ENCODE data around the gene ZC3H12D. TPM values are rescaled to one million over a fixed set of nuclear protein-coding genes. Genes with fewer than 3 reads are reported as not detected.

The ZC3H12D gene
- total RNA-seq, 4 donors from 2014 or later = 0.23 to 4.7 (median 0.46) TPM

DNA sequence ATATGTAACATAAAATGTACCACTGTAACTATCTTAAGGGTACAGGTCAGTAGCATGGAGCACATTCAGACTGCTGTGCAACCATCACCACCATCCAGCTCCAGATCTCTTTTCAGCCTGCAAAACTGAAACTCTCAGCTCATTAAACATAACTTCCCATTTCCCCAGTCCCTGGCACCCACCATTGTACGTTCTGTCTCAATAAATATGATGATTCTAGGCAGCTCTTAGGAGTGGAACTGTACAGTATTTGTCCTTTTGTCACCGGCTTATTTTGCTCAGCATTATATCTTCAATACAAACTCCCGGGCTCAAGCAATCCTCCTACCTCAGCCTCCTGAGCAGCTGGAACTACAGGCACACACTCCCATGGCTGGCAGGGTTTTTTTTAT, 1.5 kb downstream of the ZC3H12D start:
- DNase-seq (ENCODE audit: low spot score in 2 of 2) = no peak
- H3K4me3 ChIP-seq = no peak overlapping the region
- WGBS = 83% methylated on average over 3 of the region's 3 CpGs

GRCh38 chr6:149482545-149483333, 2.1 kb downstream of the ZC3H12D start:
- Histone ChIP-seq H3K4me1 (peaks cover 24% of the 10 kb centered on the region), H3K36me3 (no peaks in the 10 kb centered on the region), H3K9me3 (no peaks in the 10 kb centered on the region), H3K27me3 (no peaks in the 10 kb centered on the region), H3K27ac (peak overlapping the region; percentile 73), H3K4me3 (peak overlapping the region; percentile 33)
- 70% methylated on average over 14 of the region's 14 CpGs for WGBS
- DNase-seq (ENCODE audit: low spot score in 2 of 2) = no peak
- TF ChIP-seq POLR2A (IDR thresholded peaks at IDR 0.05) (no peak), EP300 (IDR thresholded peaks at IDR 0.05) (no peak), POLR2AphosphoS5 (IDR thresholded peaks at IDR 0.05) (no peak), CTCF (IDR thresholded peaks at IDR 0.05) (no peak)

More for the DNA sequence above, 1.5 kb downstream of the ZC3H12D start:
- no peak for TF ChIP-seq POLR2A (IDR thresholded peaks at IDR 0.05)
- no peaks in the 10 kb centered on the region for H3K27me3 ChIP-seq
- H3K27ac ChIP-seq = peak overlapping the region; percentile 33
- H3K36me3 ChIP-seq = no peaks in the 10 kb centered on the region
- peaks cover 24% of the 10 kb centered on the region for H3K4me1 ChIP-seq
- no peaks in the 10 kb centered on the region for H3K9me3 ChIP-seq

DNA sequence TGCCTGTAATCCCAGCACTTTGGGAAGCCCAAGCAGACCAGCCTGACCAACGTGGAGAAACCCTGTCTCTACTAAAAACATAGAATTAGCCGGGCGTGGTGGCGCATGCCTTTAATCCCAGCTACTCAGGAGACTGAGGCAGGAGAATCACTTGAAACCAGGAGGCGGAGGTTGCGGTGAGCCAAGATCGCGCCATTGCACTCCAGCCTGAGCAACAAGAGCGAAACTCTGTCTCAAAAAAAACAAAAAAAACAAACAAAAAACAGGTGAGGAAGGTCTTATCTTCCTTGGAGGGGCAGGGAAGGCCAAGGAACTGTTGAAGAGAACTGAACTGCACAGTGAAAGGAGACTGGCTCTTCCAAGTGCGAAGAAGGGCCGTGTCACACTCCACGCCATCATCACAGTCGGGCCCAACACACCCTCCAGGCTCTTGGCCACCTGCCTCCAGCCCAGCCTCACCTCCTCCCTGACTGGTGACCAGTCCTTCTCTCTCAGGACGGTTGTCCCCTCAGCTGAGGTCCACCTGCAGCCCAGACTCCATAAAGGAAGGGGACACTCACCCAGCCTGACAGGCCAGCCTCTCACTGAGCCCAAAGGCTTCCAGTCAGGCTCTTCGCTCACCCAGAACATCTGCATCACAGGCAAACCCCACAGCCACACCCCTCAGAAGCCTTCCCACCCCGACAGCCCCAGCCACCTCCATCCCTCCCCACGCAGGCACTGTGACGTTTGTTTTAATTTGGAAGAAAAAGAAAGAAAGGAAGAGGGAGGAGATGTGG, 4.1 kb downstream of the ZC3H12D start:
- TF ChIP-seq POLR2A (IDR thresholded peaks at IDR 0.05) (no peak), CTCF (IDR thresholded peaks at IDR 0.05) (no peak), POLR2AphosphoS5 (IDR thresholded peaks at IDR 0.05) (no peak), EP300 (IDR thresholded peaks at IDR 0.05) (no peak)
- 83% methylated on average over 18 of the region's 18 CpGs for WGBS
- no peaks in the 10 kb centered on the region for H3K36me3 ChIP-seq
- no peak overlapping the region for H3K27ac ChIP-seq
- H3K4me1 ChIP-seq = peaks cover 23% of the 10 kb centered on the region
- H3K27me3 ChIP-seq = no peaks in the 10 kb centered on the region
- no peak overlapping the region for H3K4me3 ChIP-seq
- no peaks in the 10 kb centered on the region for H3K9me3 ChIP-seq
- DNase-seq (ENCODE audit: low spot score in 2 of 2) = no peak

DNA sequence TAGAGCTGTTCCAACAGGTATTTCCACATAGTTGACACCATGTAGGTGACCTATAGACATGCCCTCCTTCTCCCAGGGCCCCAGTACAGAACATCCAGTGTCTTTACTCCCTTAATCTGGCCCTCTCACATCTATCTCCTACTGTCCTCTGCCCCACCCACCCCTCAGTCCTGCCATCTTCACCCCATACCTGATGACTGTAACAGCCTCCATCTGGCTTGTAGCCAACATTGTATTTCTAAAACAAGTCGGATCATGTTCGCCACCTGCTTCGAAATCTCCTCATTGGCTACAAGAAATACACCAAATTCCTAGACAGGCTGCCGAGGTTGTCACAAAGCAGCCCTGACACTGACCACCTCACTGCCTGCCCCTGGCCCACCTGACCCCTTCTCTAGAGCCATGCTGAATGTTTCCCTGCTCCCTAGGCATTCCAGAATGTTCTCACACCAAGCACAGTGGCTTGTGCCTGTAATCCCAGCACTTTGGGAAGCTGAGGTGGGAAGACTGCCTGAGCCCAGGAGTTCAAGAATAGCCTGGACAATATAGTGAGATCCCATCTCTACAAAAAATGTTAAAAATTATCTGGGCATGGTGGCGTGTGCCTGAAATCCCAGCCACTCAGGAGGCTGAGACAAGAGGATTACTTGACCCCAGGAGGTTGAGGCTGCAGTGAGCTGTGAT, 6.0 kb downstream of the ZC3H12D start:
- no peak for TF ChIP-seq CTCF (IDR thresholded peaks at IDR 0.05)
- peak in 1 of 2 donors; percentile 43 for DNase-seq (ENCODE audit: low spot score in 2 of 2)
- 81% methylated on average over 5 of the region's 5 CpGs for WGBS
- Histone ChIP-seq H3K27ac (no peak overlapping the region), H3K9me3 (no peaks in the 10 kb centered on the region), H3K4me1 (peaks cover 15% of the 10 kb centered on the region), H3K4me3 (no peak overlapping the region), H3K27me3 (no peaks in the 10 kb centered on the region), H3K36me3 (no peaks in the 10 kb centered on the region)

DNA sequence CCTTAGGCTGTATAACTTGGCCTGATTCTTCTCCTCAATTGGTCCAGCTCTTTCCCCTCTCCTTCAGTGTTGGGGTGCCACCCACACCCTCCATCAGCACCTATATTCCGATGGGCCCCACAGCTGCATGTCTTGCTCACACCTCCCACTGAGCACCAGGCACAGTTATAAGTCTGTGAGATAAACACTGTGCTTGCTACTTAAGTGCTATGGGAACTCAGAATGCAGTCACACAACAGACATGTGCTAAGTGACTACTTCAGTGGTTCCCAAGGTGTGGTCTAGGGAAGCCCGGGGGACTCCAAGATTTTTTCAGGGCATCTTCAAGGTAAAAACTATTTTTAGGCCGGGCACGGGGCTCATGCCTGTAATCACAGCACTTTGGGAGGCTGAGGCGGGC, 7.3 kb downstream of the ZC3H12D start:
- Histone ChIP-seq H3K27ac (no peak overlapping the region), H3K27me3 (no peaks in the 10 kb centered on the region), H3K4me3 (no peak overlapping the region), H3K9me3 (no peaks in the 10 kb centered on the region), H3K36me3 (no peaks in the 10 kb centered on the region), H3K4me1 (peaks cover 24% of the 10 kb centered on the region)
- 93% methylated on average over 5 of the region's 5 CpGs for WGBS
- TF ChIP-seq POLR2AphosphoS5 (IDR thresholded peaks at IDR 0.05) (no peak), EP300 (IDR thresholded peaks at IDR 0.05) (no peak), POLR2A (IDR thresholded peaks at IDR 0.05) (no peak), CTCF (IDR thresholded peaks at IDR 0.05) (no peak)
- no peak for DNase-seq (ENCODE audit: low spot score in 2 of 2)
